GM12864 (cell line): ENCODE data around the gene BRD9.
"Not testable (repeated sequence)": the region's sequence is repeated elsewhere in the genome, so short reads cannot be mapped to it uniquely, and the experiment has no call there.

ENCODE experiments used
- DNase-seq: peaks from one replicate; pipeline ENCODE4 v3.0.0-alpha.2; 2011; ENCODE audit warnings: low read depth
- H3K4me3 ChIP-seq: 2 replicates; pipeline ENCODE4 v1.5.1; 2011; ENCODE audit warnings: mild to moderate bottlenecking, low read depth, low read length, control low read depth
- CTCF ChIP-seq: IDR thresholded peaks from 2 replicates; pipeline ENCODE4 v1.5.1; 2011; ENCODE audit warnings: low read depth, mild to moderate bottlenecking, moderate library complexity, low read length, control low read depth, inconsistent platforms; ENCODE audit errors: missing control alignments

Gene BRD9

GRCh38 chr5:933251-933861, 40.8 kb upstream of the BRD9 start:
- DNase-seq, result no peak
- H3K4me3 ChIP-seq, result no peak overlapping the region
- no peak for TF ChIP-seq CTCF

GRCh38 chr5:932628-933250, 40.1 kb upstream of the BRD9 start:
- no peak for TF ChIP-seq CTCF
- no peak for DNase-seq
- H3K4me3 ChIP-seq, result no peak overlapping the region

- DNase-seq, result no peak
- H3K4me3 ChIP-seq, result no peak overlapping the region
- no peak for TF ChIP-seq CTCF
Observed at GRCh38 chr5:932151-932627, 39.6 kb upstream of the BRD9 start.

GRCh38 chr5:931570-932145, 39.1 kb upstream of the BRD9 start:
- H3K4me3 ChIP-seq, result no peak overlapping the region
- TF ChIP-seq CTCF, result no peak
- DNase-seq, result no peak

- no peak for DNase-seq
- TF ChIP-seq CTCF, result no peak
- no peak overlapping the region for H3K4me3 ChIP-seq
Observed at GRCh38 chr5:930866-931265, 38.3 kb upstream of the BRD9 start.

GRCh38 chr5:929596-929995, 37.0 kb upstream of the BRD9 start:
- no peak for DNase-seq
- no peak for TF ChIP-seq CTCF
- no peak overlapping the region for H3K4me3 ChIP-seq

GRCh38 chr5:929182-929581, 36.6 kb upstream of the BRD9 start:
- DNase-seq, H3K4me3 ChIP-seq: not testable (repeated sequence)
